G401.6 (cell line): ENCODE results near the gene GARIN3.

Experiments used
- FAIRE-seq: peaks from 2 replicates; lab custom pipeline; 2012; peaks lifted over from hg19 to GRCh38; lab: Jason Lieb, UNC

The GARIN3 gene

DNA sequence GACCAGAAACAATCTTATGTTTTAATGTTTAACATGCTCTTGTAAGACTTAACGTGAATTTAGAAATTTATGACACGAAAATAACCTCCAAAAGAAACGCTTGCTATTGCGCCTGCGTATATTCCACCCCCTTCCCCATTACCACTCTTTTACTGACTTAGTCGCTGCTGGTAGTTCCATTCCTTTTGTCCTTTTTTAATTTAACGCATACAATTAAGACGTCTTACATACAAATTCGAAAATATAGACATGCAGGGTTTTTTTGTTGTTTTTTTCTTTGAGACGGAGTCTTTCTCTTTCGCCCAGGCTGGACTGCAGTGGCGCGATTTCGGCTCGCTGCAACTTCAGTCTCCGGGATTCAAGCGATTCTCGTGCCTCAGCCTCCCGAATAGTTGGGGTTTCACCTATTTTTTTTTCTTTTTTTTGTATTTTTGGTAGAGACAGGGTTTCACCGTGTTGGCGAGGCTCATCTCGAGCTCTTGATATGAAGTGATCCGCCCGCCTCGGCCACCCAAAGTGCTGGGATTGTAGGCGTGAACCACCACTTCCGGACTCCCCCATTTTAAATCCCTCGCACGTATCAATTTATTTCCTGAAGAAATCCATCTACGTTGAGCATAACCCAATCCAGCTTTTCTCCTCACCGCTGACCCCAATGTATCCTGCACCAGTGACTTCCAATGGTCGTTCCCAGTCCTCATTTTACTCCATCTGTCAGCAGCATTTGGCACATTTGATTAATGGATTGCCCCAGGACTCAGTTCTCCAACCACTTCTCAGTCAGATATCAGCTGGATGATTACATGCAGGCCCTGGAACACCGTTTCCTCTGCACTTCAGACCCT is 22.7 kb downstream of the GARIN3 start:
- FAIRE-seq = no peak

DNA sequence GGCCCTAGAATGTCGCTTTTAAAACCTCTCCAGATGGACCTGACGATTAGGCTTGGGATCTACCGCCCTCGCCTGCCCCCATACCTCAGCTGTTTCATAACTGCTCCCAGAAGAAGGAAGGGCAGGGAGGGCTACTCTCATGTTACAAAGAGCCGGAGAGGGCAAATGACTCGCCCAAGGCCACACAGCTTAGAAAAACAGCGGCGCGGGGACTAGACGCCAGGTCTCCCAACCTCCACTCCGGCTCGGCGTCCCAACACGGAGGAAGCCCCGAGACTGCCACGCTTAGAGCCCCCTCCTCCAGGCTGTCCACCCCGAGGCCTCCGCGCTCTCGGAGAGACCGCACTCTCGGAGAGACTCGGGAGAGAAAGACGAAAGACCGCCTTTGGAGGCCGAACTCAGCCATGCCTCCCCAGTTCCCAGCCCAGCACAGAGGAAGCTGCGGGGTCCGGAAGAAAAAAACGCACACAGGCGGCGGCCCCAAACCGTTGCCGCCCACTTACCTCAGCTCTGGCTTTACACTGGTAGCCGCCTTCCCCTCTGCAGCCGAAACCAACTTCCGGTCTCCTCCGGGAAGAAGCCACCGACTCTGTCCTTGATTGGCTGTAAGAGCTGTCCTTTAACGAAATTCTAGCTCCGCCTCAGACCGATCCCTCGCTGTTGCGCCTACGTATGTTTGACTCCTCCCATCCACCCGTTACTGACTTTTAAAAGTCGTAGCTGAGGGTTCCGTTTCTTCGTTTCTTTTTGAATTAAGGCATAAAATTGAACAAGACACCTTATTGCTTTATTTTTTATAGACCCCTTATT is 23.5 kb downstream of the GARIN3 start, which contains the start of gene MED7:
Gene MED7 (minus strand): TSS at position 549 of the 810 bp plus-strand sequence. CDS start 3,434 bp downstream, outside the sequence.
- FAIRE-seq = peak; percentile 98

- FAIRE-seq = no peak
Observed at GRCh38 chr5:157137691-157138090, 28.4 kb downstream of the GARIN3 start.

DNA sequence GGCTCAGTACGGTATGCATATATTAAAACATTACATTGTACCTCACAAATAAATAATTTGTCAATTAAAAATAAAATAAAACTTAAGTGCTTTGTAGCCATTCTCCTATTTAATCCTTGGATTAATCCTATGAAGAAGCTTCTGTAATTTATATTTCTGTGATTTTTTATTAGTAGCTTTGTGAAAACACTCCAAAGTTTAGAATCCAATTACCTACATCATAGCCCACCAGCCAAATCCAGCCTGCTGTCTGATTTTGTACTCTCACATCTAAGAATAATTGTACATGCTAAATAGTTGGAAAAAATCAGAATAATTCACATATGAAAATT is 33.8 kb downstream of the GARIN3 start:
- no peak for FAIRE-seq

DNA sequence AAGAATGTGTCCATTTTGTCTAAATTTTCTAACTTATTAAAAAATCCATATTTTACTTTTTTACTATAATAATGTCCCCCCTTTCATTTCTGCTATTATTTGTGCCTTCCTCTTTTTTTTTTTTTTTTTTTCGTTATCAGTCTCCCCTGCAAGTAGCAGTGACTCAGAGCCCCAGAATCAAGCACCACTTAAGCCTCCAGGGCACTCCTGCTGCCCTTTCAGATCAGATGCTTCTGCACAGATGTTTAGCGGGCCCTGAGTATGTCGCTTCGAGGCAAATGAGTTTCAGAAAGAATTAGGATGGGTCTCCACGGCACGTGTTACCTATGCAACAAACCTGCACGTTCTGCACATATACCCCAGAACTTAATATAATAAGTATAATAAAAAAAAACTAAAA is 35.1 kb downstream of the GARIN3 start:
- no peak for FAIRE-seq

DNA sequence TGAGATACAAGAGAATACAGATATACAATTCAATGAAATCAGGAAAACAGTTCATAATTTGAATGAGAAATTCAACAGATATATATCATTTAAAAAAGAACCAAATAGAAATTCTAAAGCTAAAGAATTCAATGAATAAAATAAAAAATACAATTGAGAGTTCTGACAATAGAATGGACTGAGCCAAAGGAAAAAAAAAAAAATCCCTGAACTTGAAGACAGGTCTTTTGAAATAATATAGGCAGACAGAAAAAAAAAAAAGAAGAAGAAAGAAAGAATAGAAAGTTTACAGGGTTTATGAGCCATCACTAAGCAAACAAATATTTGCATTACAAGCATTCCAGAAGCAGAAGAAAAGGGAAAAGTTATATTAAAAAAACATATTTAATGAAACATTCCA is 44.4 kb downstream of the GARIN3 start:
- no peak for FAIRE-seq

DNA sequence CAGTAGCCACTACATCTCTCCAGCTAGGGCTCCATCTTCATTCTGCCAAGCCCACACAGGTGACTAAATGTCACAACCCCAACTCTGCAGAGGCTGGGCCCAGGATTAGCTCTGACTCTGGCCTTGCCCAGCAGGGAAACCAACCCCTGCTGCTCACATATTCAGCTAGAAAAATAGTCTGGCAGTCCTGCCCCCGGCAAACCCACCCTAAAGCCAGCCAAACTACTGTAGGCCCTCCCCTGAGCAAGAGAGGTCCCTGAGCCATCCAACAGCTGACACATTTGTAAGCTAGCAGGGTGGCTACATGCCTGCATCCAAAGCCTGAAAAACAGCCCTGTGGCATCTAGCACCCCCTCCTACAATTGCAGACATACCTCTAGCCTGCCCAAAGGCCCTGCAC is 46.0 kb downstream of the GARIN3 start:
- FAIRE-seq = no peak

DNA sequence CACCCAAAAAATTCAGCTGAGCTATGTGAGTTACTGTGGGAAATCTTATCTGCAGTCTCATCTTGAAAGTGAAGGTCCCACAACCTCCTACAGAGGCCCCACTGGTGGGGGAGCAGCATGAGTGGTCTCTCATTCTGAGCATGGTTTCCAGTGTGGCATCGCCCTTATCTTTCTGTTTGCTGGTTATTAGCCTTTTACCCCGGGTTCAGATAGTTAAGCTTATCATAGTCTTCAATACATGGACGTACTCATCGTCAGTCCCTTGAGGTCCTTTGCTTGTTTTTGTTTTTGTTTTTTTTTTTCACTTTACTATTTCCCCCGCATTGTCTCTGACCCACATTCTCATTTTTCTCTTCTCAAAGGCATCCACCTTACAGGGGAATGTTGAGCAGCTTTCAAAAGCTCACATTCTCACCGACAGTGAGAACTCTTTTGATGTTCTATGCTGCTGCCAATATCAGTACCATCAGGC is 49.5 kb downstream of the GARIN3 start:
- no peak for FAIRE-seq

DNA sequence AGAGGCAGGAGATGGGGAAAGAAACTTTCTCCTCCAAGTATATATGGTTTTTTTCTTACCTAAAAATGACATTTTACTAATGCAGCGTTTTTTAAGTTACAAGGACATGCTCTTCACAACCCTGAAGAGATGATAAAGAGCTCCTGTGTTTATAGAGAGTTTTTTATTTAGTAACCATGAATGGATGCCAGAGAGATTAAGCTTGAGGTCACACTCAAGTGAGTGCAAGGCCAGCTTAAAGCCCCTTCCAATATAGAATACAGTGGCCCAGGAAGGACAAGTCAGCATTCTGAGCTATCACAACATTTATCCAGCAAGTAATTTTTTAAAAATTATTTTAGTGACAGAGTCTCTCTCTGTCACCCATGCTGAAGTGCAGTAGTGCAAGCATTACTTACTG is 50.6 kb downstream of the GARIN3 start:
- no peak for FAIRE-seq

- no peak for FAIRE-seq
Observed at GRCh38 chr5:157115012-157115411, 51.1 kb downstream of the GARIN3 start.

DNA sequence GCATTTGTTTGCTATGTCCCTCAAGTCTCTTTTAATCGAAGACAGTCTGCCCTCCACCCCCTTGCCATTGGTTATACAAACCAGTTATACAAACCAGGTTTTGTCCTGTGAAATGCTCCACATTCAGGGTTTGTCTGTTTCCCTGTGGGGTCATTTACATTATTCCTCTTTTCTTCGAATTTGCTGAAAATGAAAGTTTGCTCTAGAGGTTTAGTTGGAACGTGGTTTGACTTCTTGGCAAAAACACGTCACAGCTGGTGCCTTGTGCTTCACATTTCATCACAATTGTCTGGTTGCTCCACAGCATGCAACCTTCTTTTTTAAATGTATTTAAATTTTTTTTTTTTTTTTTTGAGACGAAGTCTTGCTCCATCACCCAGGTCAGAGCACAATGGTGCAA is 53.1 kb downstream of the GARIN3 start:
- no peak for FAIRE-seq
